Suppressor macrophage treated with lipopolysaccharide for 4 hours (primary cell): ENCODE results near the gene SLC6A20.
"Not testable (repeated sequence)": the region's sequence is repeated elsewhere in the genome, so short reads cannot be mapped to it uniquely, and the experiment has no call there.

Source experiments
- DNase-seq: peaks from one replicate; pipeline ENCODE4 v3.0.0-alpha.2; 2020

The SLC6A20 gene

DNA sequence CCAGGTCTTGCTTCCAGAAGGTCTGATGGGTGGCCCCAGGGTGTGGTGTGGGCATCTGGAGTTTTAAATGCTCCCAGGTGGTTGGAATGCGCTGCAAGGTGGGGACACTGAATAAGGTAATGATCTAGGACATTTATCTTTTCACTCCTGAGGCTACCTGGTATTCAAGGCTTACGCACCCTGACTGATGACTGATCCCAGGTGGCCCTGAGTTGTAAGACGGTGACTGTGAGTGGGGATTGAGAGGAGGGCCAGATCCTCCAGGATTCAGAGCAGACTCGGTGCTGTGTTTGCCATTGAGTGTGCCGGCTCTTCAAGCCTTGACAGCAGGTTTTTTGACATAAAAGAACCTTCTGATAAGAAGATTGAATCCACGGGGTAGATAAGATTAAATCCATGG lies 40.3 kb downstream of the SLC6A20 start:
- no peak for DNase-seq

DNA sequence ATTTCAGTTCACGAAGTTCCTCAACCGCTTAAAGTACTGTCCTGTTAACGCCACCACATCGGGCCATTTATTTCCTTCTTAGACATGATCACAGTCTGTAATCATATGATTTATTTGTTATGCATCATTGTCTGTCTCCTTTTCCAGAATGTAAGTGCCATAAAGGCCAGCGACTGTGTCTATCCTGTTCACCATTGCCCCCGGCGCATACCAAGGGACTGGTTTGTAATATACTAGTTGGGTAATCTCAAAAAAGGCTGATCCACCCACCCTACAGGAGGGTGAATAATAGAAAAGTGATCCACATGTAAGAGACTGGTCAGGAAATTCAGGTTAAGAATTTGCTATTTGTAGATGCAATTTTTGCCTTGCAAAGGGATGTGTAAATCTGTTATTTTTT lies 41.9 kb downstream of the SLC6A20 start:
- DNase-seq = no peak

DNA sequence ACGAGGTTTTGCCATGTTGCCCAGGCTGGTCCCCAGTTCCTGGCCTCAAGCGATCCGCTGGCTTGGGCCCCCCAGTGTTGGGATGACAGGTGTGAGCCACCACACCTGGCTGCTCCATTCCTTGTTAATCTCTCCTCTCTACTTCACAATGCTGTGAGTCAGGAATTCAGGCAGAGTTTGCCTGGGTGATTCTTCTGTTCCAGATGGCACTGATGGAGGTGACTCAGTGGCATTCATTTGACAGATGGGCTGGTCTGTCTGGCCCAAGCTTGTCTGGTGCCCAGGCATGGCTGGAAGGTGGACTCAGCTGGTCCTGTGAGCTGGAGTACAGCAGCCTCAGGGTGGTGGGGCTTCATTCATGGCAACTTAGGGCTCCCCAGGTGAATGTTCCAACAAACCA lies 43.2 kb downstream of the SLC6A20 start:
- no peak for DNase-seq

DNA sequence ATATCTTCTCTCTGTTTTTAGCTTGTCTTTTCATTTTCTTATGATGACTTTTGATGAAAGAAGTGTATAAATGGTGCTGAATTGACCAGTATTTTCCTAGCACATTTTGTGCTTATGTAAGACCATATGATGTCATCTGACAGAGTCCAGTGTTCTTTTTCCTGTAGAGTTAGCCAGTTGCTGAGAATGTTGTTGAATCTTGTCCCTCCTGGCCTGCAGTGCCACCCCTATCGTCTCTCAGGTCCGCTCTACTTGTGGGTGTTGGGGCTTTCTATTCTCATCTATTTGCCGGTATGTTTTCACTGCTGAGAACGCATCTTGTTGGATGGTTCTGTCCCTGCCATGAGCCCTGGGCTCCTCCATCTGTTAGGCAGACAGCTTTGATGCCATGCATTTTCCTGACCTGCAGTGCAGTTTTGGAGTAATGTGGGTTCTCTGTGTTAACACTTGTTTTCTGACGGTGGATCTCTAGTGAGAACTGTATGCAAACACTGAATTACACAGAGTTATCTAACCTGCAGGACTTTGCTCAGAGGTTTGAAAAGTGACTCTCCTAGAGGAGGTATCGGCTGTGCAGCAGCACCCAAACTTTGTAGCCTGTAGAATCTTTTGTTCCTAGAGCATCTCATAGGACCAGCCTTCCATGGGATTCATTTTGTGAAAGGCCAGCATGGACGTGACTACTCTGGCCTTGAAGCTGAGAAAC lies 44.6 kb downstream of the SLC6A20 start:
- no peak for DNase-seq

DNA sequence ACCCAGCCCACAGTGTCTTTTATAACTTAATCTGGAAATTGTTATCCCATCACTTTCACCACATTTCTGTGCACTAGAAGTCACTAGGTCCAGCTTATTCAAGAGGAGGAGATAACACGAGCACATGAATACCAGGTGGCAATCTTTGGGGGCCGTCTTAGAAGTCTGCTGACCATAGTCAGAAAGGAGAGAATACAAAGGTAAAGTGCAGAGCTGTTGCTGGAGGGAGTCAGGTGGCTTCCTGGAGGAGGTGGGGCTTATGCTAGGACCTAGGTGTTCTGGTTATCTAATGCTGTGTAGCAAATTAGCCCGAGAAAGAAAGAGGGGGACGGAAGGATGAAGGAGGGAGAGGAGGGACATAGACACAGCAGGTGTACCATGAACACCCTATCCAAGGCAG lies 46.5 kb downstream of the SLC6A20 start:
- no peak for DNase-seq

DNA sequence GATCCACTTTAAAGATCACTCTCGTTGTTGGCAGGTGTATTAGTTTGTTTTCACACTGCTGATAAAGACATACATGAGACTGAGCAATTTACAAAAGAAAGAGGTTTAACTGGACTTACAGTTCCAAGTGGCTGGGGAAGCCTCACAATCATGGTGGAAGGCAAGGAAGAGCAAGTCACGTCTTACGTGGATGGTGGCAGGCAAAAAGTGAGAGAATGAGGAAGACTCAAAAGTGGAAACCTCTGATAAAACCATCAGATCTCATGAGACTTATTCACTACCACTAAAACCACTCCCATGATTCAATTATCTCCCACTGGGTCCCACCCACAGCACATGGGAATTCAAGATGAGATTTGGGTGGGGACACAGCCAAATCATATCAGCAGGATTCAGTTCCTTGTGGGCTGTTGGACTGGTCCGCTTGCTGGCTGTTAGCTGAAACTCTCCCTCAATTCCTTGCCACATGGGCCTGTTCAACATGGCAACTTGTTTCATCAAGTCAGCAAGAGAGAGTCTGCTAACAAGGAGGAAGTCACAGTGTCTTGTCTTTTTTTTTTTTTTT lies 47.2 kb downstream of the SLC6A20 start:
- not testable (repeated sequence) for DNase-seq

DNA sequence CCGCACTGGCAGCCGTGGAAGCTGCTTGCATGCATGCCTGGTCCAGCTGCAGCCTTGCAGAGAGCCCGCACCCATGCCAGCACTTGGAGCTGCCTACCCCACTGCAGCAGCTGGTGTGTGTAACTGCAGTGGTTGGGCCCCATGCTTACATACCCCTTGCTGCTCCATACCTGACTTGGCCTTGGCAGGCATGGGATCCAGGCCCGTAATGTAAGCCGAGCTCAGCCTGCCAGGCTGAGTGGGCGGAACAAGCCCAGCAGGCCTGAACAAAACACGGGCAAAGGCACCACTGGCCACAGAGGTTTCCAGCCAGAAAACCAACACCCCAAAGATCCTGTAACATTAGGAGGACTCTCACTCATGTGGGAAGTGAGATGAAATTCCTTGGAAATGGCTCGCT lies 48.3 kb downstream of the SLC6A20 start:
- DNase-seq = no peak

DNA sequence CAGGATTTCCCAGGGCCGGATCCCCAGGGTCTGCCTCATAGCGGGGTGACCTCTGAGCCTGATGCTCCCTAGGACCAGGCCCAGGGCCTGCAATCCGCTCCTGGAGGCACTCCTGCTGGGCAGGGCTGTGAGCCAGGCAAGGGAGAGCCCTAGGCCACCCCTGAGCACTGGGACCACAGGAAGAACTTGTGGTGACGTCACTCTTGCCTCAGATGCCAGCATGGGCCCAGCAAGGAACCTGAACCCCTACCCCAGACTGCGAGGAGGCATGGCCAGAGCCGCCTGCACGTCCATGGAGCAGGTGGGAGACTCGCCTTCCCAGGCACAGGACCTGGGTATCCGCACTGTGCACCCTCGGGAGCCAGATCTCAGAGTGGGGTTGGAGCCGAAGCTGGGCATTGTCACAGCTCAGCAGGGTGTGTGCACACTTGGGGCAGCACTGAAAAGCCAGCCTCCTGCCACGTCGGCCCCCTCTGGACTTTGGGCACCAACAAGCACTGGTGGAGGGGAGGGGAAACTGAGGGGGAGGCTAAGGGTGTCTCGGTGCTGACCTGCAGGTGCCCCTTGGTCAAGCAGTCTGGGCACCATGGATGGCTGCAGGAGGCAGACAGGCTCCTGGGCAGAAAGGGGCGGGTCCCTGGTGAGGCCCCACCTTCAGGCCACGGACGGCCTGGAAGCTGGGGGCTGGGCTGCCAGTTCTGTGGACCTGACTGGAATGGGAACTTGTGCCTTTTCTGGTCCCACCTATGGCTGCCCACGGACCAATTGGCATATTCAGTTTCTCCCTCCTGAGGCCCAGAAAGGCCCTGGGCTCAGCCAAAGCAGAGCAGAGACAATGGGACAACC lies 49.3 kb downstream of the SLC6A20 start:
- no peak for DNase-seq

DNA sequence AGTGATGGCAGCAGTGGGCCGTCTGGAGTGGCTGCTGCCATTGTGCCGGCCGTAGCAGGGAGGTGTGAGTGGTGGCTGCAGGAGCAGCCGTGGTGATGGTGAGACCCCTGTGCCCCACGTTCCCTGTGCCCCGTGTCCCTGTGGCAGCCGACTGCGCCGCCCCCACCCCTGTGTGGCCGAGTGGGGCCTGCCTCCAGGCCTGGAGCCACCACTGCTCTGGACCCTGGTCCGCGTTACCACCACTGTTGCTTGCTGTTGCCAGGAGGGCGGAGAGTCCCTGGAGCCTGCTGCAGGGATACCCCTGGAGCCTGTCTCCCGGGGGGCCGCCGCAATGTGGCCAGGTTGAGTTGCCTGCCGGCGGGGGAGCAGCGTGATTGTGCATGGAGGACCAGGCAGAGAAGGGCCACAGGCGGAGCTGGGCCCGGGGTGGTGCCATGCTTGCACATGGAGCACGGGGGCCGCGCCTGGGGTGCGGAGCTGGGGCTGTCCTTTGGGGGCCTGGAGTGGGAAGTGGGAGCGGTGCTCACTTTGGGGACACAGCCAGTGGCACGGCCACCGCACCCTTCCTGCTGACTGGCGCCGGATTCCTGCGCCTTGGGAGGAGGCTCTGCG lies 50.1 kb downstream of the SLC6A20 start:
- no peak for DNase-seq

DNA sequence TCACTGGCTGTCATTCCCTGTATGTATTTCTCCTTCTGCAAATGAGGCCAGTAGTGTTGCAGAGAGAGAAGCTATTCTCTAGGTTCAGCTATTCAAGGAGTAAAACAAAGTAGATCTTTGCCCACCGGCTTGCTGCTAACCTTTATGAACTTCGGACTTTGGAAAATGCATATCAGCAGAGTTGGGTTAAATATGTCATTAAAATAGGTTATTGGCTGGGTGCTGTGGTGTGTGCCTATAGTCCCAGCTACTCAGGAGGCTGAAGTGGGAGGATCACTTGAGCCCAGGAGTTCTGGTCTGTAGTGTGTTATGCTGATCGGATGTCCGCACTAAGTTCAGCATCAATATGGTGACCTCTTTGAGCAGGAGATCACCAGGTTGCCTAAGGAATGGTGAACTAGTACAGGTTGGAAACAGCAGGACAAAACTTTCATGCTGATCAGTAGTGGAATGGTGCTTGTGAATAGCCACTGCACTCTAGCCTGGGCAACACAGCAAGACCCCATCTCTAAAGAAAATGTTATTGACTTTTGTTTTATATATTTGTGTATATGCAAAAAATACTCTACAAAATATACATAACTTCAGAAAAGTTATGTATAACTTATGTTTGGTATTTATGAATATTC lies 53.8 kb downstream of the SLC6A20 start:
- DNase-seq = no peak

DNA sequence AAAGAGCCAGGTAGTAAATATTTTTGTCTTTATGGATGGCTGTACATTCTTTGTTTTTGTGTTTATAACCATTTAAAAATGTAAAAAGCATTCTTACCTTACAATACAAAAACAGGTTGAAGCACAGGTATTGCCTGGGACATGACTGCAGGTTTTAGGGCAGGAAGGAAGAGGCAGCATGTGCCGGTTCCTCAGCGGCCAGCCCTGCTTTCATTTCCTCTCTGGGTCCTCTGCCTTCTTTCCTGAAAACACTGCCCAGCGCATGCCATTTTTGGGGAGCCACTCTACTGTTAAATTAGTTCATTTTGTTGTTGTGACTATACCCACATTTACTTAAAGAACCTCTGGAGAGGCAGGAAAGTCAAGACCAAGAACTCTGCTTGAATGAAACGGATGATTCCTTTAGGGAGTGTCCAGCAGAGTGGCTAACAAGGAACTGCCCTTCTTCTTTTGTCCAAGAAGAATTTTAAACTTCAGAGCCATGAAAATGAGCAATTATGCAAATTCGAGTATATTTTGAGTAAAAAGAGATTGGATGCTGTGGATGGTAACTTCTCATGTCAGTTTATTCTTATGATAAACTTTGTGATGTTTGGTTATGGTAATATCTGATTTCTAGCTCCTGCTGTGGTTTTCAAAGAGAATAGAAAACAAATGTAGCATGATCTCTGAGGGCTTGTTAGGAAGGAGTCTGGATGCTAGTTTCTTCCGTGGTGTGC lies 54.4 kb downstream of the SLC6A20 start:
- DNase-seq = no peak

DNA sequence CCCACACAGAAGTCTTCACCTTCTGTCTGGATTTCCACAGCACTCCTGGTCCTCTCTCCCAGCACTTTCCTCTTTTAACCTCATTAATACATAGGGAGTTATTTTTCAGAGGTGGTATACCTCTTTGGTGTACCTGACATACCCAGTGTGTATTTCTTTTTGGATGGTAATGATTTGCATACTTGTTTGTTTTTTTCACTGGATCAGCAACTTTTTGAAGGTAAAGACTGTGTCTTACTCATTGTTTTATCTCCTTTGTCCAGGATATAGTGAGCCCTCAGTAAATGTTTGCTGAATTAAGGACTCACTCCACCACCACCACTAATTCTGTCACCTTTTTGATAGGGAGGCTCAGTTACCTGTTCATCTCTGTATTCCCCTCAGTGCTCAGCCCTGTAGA lies 55.1 kb downstream of the SLC6A20 start:
- no peak for DNase-seq

DNA sequence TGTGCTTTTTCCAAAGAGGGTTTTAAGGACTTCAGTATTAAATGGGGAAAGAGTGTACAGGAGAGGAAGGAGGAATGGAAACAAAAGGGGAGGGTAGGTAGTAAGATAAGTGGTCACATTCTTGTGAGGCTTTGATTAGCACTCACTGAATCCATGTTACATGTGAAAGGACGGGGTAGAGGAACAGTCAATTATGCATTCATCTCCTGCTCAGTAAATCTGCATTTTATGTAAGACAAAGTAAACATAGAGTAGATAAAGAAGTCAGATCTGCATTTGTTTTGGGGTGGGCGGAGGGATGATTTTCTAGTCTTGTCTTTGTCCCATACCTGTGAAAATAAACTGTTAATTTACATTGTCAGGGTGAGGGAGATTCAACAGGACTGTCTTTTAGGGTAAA lies 56.3 kb downstream of the SLC6A20 start:
- DNase-seq = no peak

DNA sequence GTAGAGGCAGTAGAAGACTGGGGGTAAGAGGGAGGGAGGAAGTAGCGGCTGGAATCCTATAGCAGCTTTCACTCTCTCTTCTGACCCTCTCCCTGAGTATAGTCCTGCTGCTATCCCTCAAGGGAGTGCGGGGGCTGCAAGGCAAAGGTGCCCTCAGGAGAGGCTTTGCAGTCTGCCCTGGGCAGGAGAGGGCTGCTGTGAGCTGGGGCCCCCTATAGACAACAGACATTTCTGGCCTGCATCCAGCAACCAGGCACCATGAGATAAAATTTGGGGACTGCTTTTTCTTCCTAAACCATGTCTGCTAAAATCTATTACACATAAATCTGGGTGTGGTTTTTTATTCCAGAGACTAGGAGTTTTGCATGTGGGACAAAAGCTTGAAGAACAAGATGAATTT lies 59.1 kb downstream of the SLC6A20 start:
- DNase-seq = no peak

DNA sequence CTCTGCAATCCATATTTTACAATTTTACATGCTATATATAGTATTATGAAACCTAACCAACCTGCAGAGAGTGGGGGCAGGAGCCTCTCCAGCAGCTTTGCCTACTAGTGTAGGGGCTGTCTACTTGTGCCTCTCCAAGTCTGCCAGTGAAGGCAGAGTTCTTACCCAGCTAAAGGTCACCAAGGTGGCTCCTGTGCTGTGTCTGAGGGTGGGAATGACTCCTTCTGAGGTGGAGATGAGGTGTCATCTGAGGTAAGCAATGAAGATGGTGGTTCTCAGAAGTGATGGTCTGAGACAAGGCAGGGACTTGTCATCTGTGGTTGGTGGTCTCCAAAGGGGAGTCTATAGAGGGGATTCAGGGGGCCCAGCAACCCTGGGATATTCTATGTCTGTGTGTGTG lies 59.6 kb downstream of the SLC6A20 start:
- no peak for DNase-seq

DNA sequence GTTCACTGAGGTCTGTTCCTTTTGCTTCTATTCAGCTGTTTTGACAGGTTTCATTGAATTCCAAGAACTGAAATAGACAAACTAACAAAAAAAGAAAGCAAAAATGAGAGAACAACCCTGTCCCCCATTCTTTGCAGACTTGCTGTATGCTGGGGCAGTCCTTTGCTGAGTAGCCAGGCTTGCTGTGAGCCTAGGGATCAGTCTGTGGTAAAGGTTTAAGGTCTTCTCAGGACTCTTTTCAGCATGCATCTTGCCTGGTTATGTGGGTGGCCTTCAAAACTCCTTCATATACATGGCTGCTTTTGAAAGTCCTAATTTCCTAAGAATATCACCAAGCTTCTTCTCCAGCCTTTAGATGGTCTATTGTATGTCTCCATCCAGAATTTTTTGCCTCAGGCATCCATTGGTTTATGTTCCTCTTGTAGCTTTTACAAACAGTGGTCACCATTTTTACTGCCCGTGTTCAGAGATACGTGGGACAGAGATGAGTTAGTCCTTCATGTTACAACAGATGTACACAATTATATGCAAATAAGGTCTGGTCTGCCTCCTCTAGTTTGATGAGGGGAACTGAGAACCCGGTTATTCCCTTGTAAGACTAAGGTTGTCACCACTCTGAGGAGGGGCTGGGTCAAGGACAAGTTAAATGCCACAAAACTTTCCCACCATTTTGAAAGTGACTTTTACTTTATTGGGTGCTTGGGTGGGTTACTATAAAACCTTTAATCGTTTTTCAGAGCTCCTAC lies 65.8 kb downstream of the SLC6A20 start:
- DNase-seq = no peak

DNA sequence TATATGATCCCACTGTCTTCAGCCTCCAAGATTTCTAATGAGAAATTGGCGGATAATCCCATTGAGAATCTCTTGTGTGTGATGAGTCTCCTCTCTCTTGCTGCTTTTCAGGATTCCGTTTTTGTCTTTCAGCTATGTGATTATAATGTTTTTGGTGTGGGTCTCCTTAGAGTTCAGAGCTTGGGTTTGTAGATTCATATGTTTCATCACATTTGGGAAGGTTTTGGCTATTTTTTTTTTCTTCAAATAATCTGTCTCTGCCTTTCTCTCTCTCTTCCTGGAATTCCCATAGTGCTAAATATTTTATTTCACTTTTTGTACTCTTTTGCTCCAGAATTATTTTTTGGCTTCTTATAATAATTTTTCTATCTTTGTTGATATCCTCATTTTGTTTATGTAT lies 66.7 kb downstream of the SLC6A20 start:
- no peak for DNase-seq

DNA sequence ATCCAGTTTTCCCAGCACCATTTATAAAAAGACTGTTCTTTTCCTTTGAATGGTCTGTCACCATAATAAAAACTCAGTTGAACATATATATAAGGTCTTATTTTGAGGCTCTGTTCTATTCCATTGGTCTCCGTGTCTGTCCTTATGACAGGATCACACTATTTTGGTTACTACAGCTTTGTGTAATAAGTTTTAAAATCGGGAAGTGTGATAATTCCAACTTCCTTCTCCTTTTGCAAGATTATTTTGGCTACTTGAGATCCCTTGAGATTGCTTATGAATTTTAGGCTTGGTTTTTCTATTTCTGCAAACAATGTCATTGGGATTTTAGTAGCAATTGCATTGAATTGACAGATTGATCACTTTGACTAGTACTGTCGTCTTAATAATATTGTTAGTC lies 71.4 kb downstream of the SLC6A20 start:
- peak; percentile 64 for DNase-seq

DNA sequence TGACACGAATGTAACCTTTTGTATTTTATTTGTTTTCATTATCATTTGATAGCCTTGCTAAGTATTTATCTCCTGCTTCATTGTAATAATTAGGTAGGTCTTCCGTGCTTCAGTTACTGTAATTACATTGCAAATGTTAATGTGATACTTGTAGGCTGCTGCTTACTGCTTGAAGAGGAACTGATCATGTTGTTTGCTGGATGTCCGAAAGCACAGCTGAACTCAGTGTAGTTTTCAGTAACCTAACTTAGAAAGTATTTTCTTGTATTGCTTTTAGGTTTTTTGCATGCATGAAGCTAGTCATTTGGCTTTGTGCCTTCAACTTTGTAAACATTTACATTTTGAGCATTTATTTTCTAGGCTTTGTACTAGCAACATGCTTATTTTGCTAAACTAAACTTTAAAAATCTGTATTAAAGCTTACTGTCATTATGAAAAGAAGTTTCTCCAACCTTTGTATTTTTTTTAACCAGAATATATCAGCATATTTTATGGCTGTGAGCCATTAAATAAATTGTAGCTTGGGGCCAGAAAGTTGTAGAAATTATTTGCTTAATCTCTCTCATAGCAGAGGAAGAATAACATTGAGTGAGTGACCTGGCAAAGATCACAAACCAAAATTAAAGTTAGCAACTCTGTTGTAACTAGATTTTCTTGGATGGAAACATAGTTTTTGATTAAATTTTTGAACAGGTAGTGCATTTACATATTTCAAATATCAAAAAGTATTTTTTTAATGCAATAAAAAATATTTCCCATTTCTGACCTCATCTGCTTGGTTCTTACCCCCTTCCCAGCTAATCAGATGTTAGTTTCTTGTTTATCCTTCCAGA lies 76.5 kb downstream of the SLC6A20 start:
- DNase-seq = no peak

DNA sequence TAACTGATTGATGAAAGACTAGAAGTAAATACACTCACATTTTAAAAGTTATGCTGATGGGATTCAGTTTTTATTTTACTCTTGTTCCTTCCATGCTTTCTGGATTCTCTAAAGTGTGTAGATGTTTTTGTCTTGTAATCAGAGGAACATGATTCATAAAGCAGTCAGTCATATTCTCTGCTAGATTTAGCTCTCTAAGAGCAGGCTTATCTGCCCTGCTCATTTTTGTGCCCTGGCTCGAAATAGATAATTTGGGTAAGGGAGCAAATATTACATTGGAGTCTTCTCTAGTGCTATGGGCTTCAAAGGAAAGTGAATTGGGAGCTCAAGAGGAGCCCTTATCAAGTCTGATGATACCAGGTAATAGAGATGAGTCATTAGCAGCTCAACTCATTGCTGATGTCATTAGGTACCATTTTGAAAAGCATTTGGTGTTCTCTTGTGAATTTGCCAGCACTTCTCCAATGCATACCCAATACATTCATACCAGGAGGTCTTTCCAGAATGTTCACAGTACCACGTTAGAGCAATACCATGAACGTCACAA lies 79.5 kb downstream of the SLC6A20 start:
- no peak for DNase-seq

DNA sequence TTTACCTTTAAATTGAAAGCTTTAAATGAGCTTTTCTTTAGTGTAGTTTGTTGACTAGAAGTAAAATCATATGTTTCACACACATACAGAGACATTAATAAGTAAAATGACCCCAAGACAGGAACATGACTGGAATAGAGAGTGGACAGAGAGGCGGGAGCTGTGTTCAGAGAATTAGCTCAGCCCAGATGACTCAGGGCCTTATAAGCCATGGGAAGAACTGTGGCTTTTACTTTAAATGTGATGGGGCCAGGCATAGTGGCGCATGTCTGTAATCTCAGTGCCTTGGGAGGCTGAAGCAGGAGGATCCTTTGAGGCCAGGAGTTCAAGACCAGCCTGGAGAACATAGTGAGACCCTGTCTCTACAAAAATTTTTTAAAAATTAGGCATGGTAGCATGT lies 80.4 kb downstream of the SLC6A20 start:
- DNase-seq = no peak
